H1 (cell line): Measurements from ENCODE around the gene OR52E8. TPM values are rescaled to one million over a fixed set of nuclear protein-coding genes. Genes with fewer than 3 reads are reported as not detected.

Experiments
- CTCF ChIA-PET: fragments of 300-600 bp; sonication (Branson Sonifier 250); formaldehyde crosslinking; loops from one replicate; lab custom pipeline; 2021; ENCODE audit not compliant: partially characterized antibody; lab: Charles Lee
- POLR2A ChIA-PET: fragments of 300-600 bp; sonication (Branson Sonifier 250); formaldehyde crosslinking; loops from one replicate; lab custom pipeline; 2021; ENCODE audit warnings: inconsistent platforms; ENCODE audit not compliant: partially characterized antibody; lab: Charles Lee
- DNase-seq, 2 experiments: peaks; one replicate each; pipeline versions ENCODE4 v3.0.0 to v3.0.0-alpha.2; 2010 to 2022; ENCODE audit warnings: low spot score in 2 of 2, low read depth in 1 of 2, mixed read lengths in 1 of 2
- FAIRE-seq: peaks from 2 replicates; lab custom pipeline; 2011; peaks lifted over from hg19 to GRCh38; lab: Jason Lieb, UNC
- H2AFZ ChIP-seq: 2 replicates; pipeline ENCODE4 v1.8.1; 2012; ENCODE audit warnings: low read length, inconsistent platforms
- H2AK5ac ChIP-seq: 2 replicates; pipeline ENCODE4 v1.6.1; 2013; ENCODE audit warnings: low read depth, low read length
- H2BK120ac ChIP-seq: replicated peaks from 2 replicates; pipeline ENCODE3; 2013; ENCODE audit warnings: low read depth, low read length, inconsistent platforms
- H2BK12ac ChIP-seq: 2 replicates; pipeline ENCODE4 v1.6.1; 2013; ENCODE audit warnings: low read depth, low read length
- H2BK15ac ChIP-seq: 2 replicates; pipeline ENCODE4 v1.6.1; 2013; ENCODE audit warnings: low read length
- H2BK20ac ChIP-seq: 2 replicates; pipeline ENCODE4 v1.6.1; 2013; ENCODE audit warnings: low read length
- H2BK5ac ChIP-seq: 2 replicates; pipeline ENCODE4 v1.6.1; 2013; ENCODE audit warnings: low read depth, low read length
- H3K14ac ChIP-seq: 2 replicates; pipeline ENCODE4 v1.6.1; 2013; ENCODE audit warnings: inconsistent platforms; ENCODE audit not compliant: insufficient read length
- H3K18ac ChIP-seq: 2 replicates; pipeline ENCODE4 v1.6.1; 2013; ENCODE audit warnings: low read length; ENCODE audit errors: extremely low read depth
- H3K23ac ChIP-seq: 2 replicates; pipeline ENCODE4 v1.6.1; 2013; ENCODE audit warnings: inconsistent platforms; ENCODE audit not compliant: insufficient read length
- H3K23me2 ChIP-seq: 2 replicates; pipeline ENCODE4 v1.6.1; 2013; ENCODE audit warnings: low read depth, low read length
- H3K27ac ChIP-seq: 2 replicates; pipeline ENCODE4 v1.6.1; 2011; ENCODE audit warnings: low read depth, low read length, inconsistent platforms
- H3K27me3 ChIP-seq, 4 experiments: replicated peaks in 1 of 4; 1 replicate in 1 of 4; 2 replicates in 3 of 4; pipeline versions ENCODE4 v1.6.1 to v1.8.1; 2011 to 2013; ENCODE audit warnings: low read length in 3 of 4, mild to moderate bottlenecking in 3 of 4, inconsistent platforms in 2 of 4, mixed read lengths in 2 of 4, moderate library complexity in 1 of 4; ENCODE audit not compliant: control insufficient read depth in 3 of 4, insufficient read depth in 3 of 4; ENCODE audit errors: extremely low read depth in 1 of 4
- H3K36me3 ChIP-seq, 4 experiments: 2 replicates each; pipeline versions ENCODE4 v1.6.1 to v1.8.1; 2011 to 2013; ENCODE audit warnings: mild to moderate bottlenecking in 4 of 4, low read length in 3 of 4, moderate library complexity in 2 of 4, control low read depth in 1 of 4, inconsistent platforms in 1 of 4; ENCODE audit not compliant: insufficient read depth in 4 of 4, control insufficient read depth in 2 of 4
- H3K4ac ChIP-seq: replicated peaks from 2 replicates; pipeline ENCODE3; 2013; ENCODE audit warnings: low read length, low read depth, mixed read lengths, inconsistent platforms; ENCODE audit not compliant: insufficient read length
- H3K4me1 ChIP-seq, 4 experiments: replicated peaks in 1 of 4; 1 replicate in 1 of 4; 2 replicates in 3 of 4; pipeline versions ENCODE4 v1.6.1 to v1.8.1; 2011 to 2013; ENCODE audit warnings: low read length in 3 of 4, inconsistent platforms in 2 of 4, mixed read lengths in 1 of 4; ENCODE audit not compliant: insufficient read depth in 4 of 4, control insufficient read depth in 3 of 4
- H3K4me2 ChIP-seq, 2 experiments: 2 replicates each; pipeline versions ENCODE4 v1.6.1 to v1.8.1; 2011 to 2013; ENCODE audit warnings: low read depth in 2 of 2, low read length in 2 of 2, control low read depth in 1 of 2, inconsistent platforms in 1 of 2, mild to moderate bottlenecking in 1 of 2; ENCODE audit not compliant: insufficient read depth in 1 of 2
- H3K4me3 ChIP-seq, 4 experiments: fragments of 200-600, 300-600 bp in 1 of 4; sonication (generic), shearing (Covaris generic), sonication (Bioruptor Twin) in 1 of 4; 2 replicates each; pipeline versions ENCODE4 v1.5.1 to v1.8.1; 2011 to 2016; ENCODE audit warnings: low read length in 4 of 4, low read depth in 3 of 4, control low read depth in 2 of 4, inconsistent platforms in 2 of 4, mild to moderate bottlenecking in 2 of 4, mixed read lengths in 1 of 4, moderate library complexity in 1 of 4; ENCODE audit not compliant: insufficient read depth in 2 of 4; ENCODE audit errors: extremely low read depth in 1 of 4
- H3K56ac ChIP-seq: replicated peaks from 2 replicates; pipeline ENCODE3; 2013; ENCODE audit warnings: low read depth, mild to moderate bottlenecking, mixed read lengths, low read length, inconsistent platforms; ENCODE audit not compliant: insufficient read length
- H3K79me1 ChIP-seq: 2 replicates; pipeline ENCODE4 v1.6.1; 2013; ENCODE audit warnings: low read depth, low read length, control low read depth
- H3K79me2 ChIP-seq, 2 experiments: 2 replicates each; pipeline versions ENCODE4 v1.6.1 to v1.8.1; 2012 to 2013; ENCODE audit warnings: low read length in 2 of 2, mild to moderate bottlenecking in 2 of 2, inconsistent platforms in 1 of 2; ENCODE audit not compliant: insufficient read depth in 2 of 2, control insufficient read depth in 1 of 2
- H3K9ac ChIP-seq, 4 experiments: replicated peaks in 1 of 4; 1 replicate in 1 of 4; 2 replicates in 3 of 4; pipeline versions ENCODE4 v1.6.1 to v1.8.1; 2011 to 2013; ENCODE audit warnings: low read depth in 3 of 4, low read length in 3 of 4, control low read depth in 2 of 4, mild to moderate bottlenecking in 2 of 4, moderate library complexity in 2 of 4, inconsistent platforms in 1 of 4; ENCODE audit errors: extremely low read depth in 1 of 4
- H3K9me3 ChIP-seq, 2 experiments: 2 replicates each; pipeline versions ENCODE4 v1.6.1 to v1.8.1; 2012 to 2013; ENCODE audit warnings: mild to moderate bottlenecking in 2 of 2, moderate library complexity in 2 of 2, control low read depth in 1 of 2, inconsistent platforms in 1 of 2, low read depth in 1 of 2, low read length in 1 of 2, mixed read lengths in 1 of 2; ENCODE audit not compliant: insufficient read depth in 2 of 2
- H4K20me1 ChIP-seq, 2 experiments: replicated peaks in 1 of 2; 2 replicates each; pipeline versions ENCODE3 to v1.8.1; 2011 to 2013; ENCODE audit warnings: inconsistent platforms in 2 of 2, low read length in 2 of 2, mild to moderate bottlenecking in 1 of 2; ENCODE audit not compliant: insufficient read depth in 2 of 2, control insufficient read depth in 1 of 2
- H4K5ac ChIP-seq: 2 replicates; pipeline ENCODE4 v1.6.1; 2013; ENCODE audit warnings: low read length, low read depth, mixed read lengths, inconsistent platforms; ENCODE audit not compliant: insufficient read length
- H4K8ac ChIP-seq: 2 replicates; pipeline ENCODE4 v1.8.0; 2013; ENCODE audit warnings: mild to moderate bottlenecking, moderate library complexity, low read length, inconsistent platforms; ENCODE audit not compliant: insufficient read depth; ENCODE audit errors: extremely low read depth
- H4K91ac ChIP-seq: replicated peaks from 2 replicates; pipeline ENCODE3; 2013; ENCODE audit warnings: low read length, mixed read lengths, inconsistent platforms; ENCODE audit not compliant: insufficient read length
- CEBPB ChIP-seq: IDR thresholded peaks from 2 replicates; pipeline ENCODE4 v1.6.1; 2012; ENCODE audit warnings: low read depth, low read length
- CREB1 ChIP-seq: IDR thresholded peaks from 2 replicates; pipeline ENCODE4 v1.6.1; 2012; ENCODE audit warnings: inconsistent platforms
- CTBP2 ChIP-seq: IDR thresholded peaks from 2 replicates; pipeline ENCODE4 v1.7.0; 2011; ENCODE audit warnings: borderline replicate concordance, mild to moderate bottlenecking, moderate library complexity, mixed read lengths, low read length; ENCODE audit not compliant: insufficient read depth, insufficient read length
- JUN ChIP-seq: IDR thresholded peaks from 2 replicates; pipeline ENCODE4 v1.6.1; 2011; ENCODE audit warnings: low read depth, mild to moderate bottlenecking, improper control_type of control experiment, low read length
- MAX ChIP-seq: IDR thresholded peaks from 2 replicates; pipeline ENCODE4 v1.6.1; 2012; ENCODE audit warnings: inconsistent platforms
- POLR2AphosphoS5 ChIP-seq: IDR thresholded peaks from 2 replicates; pipeline ENCODE4 v1.6.1; 2011; ENCODE audit warnings: low read depth, low read length
- RNF2 ChIP-seq: fragments of 200-900, 300-1000 bp; sonication (generic); IDR thresholded peaks from 2 replicates; pipeline ENCODE4 v1.7.1; 2016; ENCODE audit warnings: borderline replicate concordance, low read depth, mild to moderate bottlenecking, antibody characterized with exemption, low read length; ENCODE audit not compliant: poor library complexity, severe bottlenecking; ENCODE audit errors: missing control alignments
- SP2 ChIP-seq: IDR thresholded peaks from 2 replicates; pipeline ENCODE4 v1.6.1; 2012; ENCODE audit warnings: mild to moderate bottlenecking, low read length, inconsistent platforms
- TEAD4 ChIP-seq: IDR thresholded peaks from 2 replicates; pipeline ENCODE4 v1.6.1; 2012; ENCODE audit warnings: low read depth, low read length, inconsistent platforms, mixed read lengths
- WGBS, 2 experiments: shearing (Covaris generic) in 1 of 2; methylation state at CpG; one replicate each; pipeline versions ENCODE4 v1.1.6 to v1.1.7; 2013 to 2015; ENCODE audit warnings: low lambda C conversion rate in 2 of 2, mixed read lengths in 2 of 2, inconsistent platforms in 1 of 2, low coverage in 1 of 2, missing lambda C conversion rate in 1 of 2; ENCODE audit not compliant: insufficient replicate concordance in 2 of 2, insufficient coverage in 1 of 2, insufficient read length in 1 of 2; ENCODE audit errors: extremely low coverage in 1 of 2, missing lambda C conversion rate in 1 of 2; 5-methylcytosine and 5-hydroxymethylcytosine counted together
- polyA plus RNA-seq, 7 experiments: library from polyadenylated mRNA; depleted of rRNA in 3 of 7; stranded (reverse) in 5 of 7; unstranded in 2 of 7; fragments of >200 nt in 5 of 7; fragments of 200-250 nt in 2 of 7; gene quantifications; 1 replicate in 5 of 7; 2 replicates in 1 of 7; 4 replicates in 1 of 7; pipeline versions ENCODE4 v1.2.1 to v1.2.3, GENCODE V29; 2011 to 2013; ENCODE audit warnings: missing spikeins in 2 of 7, mixed read lengths in 2 of 7
- total RNA-seq: library from RNA; stranded (reverse); fragmentation: NEBNext Ultra II Directional; extraction: Animal tissue kit (Norgen Biotek cat#: 25700); gene quantifications from 2 replicates; pipeline ENCODE4 v1.2.1, GENCODE V29; 2021

The OR52E8 gene
- total and polyA plus RNA-seq, 2 of the 8 experiments (the other 6 are each of a cell fraction or from before 2014, with no cell fraction given): not detected

- H2BK120ac ChIP-seq: no peak overlapping the region
- 65% methylated on average over 4 of the region's 4 CpGs; no CpG with 5 or more reads in 1 of the 2 experiments for WGBS, 2 experiments
- H3K27me3 ChIP-seq: no peaks in the 10 kb centered on the region
- H3K14ac ChIP-seq: no peak overlapping the region
- H3K9ac ChIP-seq: no peak overlapping the region
- TF ChIP-seq CREB1: no peak
- no peak for TF ChIP-seq RNF2
- no peak for TF ChIP-seq TEAD4
- TF ChIP-seq POLR2AphosphoS5: no peak
- TF ChIP-seq JUN: no peak
- no peak for TF ChIP-seq MAX
- TF ChIP-seq CEBPB: no peak
- no peak for TF ChIP-seq CTBP2
- TF ChIP-seq SP2: no peak
- no peaks in the 10 kb centered on the region for H3K9me3 ChIP-seq
- no peak for DNase-seq
- no peaks in the 10 kb centered on the region; the same call in 1 of the 2 replicates for H3K23me2 ChIP-seq
- no peak overlapping the region for H2BK5ac ChIP-seq
- no peaks in the 10 kb centered on the region; a peak in 1 of 8 replicates for H3K36me3 ChIP-seq
- H3K4ac ChIP-seq: no peak overlapping the region
- no peaks in the 10 kb centered on the region for H4K20me1 ChIP-seq
- H3K56ac ChIP-seq: no peak overlapping the region
- H3K4me3 ChIP-seq: no peak overlapping the region
- no peak overlapping the region for H4K5ac ChIP-seq
- POLR2A ChIA-PET: no interaction called here
- CTCF ChIA-PET: no interaction called here
- H4K91ac ChIP-seq: no peak overlapping the region
- H3K79me2 ChIP-seq: no peaks in the 10 kb centered on the region
- no peak overlapping the region for H2AFZ ChIP-seq
- no peak overlapping the region for H3K23ac ChIP-seq
- H4K8ac ChIP-seq: no peak overlapping the region
- no peak overlapping the region for H3K27ac ChIP-seq
- no peak overlapping the region for H2BK12ac ChIP-seq
- H3K18ac ChIP-seq: no peak overlapping the region
- H3K4me2 ChIP-seq: no peak overlapping the region
- FAIRE-seq: no peak
- no peaks in the 10 kb centered on the region for H3K79me1 ChIP-seq
- no peak overlapping the region for H2BK15ac ChIP-seq
- H3K4me1 ChIP-seq: no peaks in the 10 kb centered on the region
- no peak overlapping the region for H2AK5ac ChIP-seq
- H2BK20ac ChIP-seq: no peak overlapping the region
These were observed 42.0 kb downstream of the OR52E8 start for GRCh38 chr11:5815534-5815933.
